Neuron (in vitro differentiated cells): ENCODE data around the gene SH3PXD2B.

Experiments
- H2AFZ ChIP-seq: one replicate; pipeline ENCODE4 v1.6.1; 2013; ENCODE audit warnings: low read depth, mild to moderate bottlenecking, inconsistent platforms, low read length, moderate library complexity
- H3K27me3 ChIP-seq: one replicate; pipeline ENCODE4 v1.6.1; 2013; ENCODE audit warnings: low read length; ENCODE audit not compliant: insufficient read depth
- H3K36me3 ChIP-seq: one replicate; pipeline ENCODE4 v1.6.1; 2013; ENCODE audit warnings: low read length; ENCODE audit not compliant: insufficient read depth
- H3K4me1 ChIP-seq: one replicate; pipeline ENCODE4 v1.6.1; 2013; ENCODE audit warnings: low read length; ENCODE audit not compliant: insufficient read depth
- H3K4me3 ChIP-seq: 2 replicates; pipeline ENCODE4 v1.5.1; 2013; ENCODE audit warnings: mild to moderate bottlenecking, low read length, moderate library complexity
- H3K9me3 ChIP-seq: one replicate; pipeline ENCODE4 v1.6.1; 2013; ENCODE audit warnings: low read length

The SH3PXD2B gene

GRCh38 chr5:172321593-172321992 lies 132.7 kb downstream of the SH3PXD2B start:
- peak overlapping the region; percentile 81 for H2AFZ ChIP-seq
- H3K9me3 ChIP-seq, result no peaks in the 10 kb centered on the region
- no peaks in the 10 kb centered on the region for H3K36me3 ChIP-seq
- H3K4me1 ChIP-seq, result no peaks in the 10 kb centered on the region
- no peak overlapping the region for H3K4me3 ChIP-seq
- no peaks in the 10 kb centered on the region for H3K27me3 ChIP-seq

DNA sequence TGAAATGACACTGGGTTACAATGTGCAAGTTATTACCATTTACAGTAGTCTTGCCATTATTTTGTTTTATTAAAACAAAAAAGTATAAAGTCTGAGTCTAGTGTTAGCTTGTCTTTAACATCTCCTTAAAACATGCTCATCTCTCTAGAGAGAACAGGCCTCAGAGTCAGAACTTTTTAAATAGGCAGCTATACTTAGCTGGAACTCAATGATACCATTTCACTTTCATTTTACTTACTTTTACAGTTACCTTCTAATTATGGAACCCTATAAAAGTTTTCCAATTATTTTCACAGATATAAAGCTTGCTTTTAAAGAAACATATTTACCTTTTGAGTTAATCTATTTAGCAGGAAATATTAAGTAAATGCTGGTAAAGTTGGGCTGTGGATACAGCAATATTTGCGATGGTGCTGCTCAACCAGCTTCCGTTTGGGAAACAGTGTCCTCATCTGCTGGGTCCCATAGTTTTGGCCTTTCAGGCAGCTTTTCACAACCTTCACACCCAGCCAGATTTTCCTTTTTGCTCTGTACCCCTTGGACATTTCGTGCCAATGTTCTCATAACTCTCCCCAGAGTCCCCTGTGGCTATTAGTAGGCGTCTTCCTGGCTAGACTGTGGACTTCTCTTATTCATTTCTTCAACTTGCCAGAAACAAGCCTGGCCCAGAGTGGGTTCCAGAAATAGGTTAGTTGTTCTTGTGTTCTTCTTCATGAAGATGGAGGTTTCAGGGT lies 134.4 kb downstream of the SH3PXD2B start:
- Histone ChIP-seq H3K4me3 (no peak overlapping the region), H3K4me1 (no peaks in the 10 kb centered on the region), H3K9me3 (no peaks in the 10 kb centered on the region), H3K36me3 (no peaks in the 10 kb centered on the region), H2AFZ (no peak overlapping the region), H3K27me3 (no peaks in the 10 kb centered on the region)

GRCh38 chr5:172315587-172316493 lies 138.5 kb downstream of the SH3PXD2B start:
- Histone ChIP-seq H3K4me3 (no peak overlapping the region), H2AFZ (no peak overlapping the region), H3K27me3 (no peaks in the 10 kb centered on the region), H3K4me1 (no peaks in the 10 kb centered on the region), H3K9me3 (no peaks in the 10 kb centered on the region), H3K36me3 (no peaks in the 10 kb centered on the region)

DNA sequence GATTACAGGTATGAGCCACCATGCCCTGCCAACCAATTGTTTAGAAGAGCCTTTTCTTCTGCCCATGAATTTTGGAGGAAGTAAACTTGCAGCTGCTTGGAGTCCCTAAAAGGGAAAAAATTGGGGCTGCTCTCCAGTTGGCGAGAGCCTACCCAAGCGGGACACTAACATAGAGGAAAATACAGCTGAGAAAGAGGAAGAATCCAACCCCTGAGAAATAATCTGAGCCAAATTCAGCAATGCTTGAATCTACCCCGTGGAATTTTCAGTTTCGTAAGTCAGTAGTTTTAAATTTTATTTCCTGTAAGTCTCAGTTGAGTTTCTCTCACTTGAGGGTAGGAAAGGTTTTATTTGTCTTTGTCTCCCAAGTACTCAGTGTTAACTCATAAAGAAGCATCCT lies 140.4 kb downstream of the SH3PXD2B start:
- no peak overlapping the region for H3K4me3 ChIP-seq
- H3K4me1 ChIP-seq, result no peaks in the 10 kb centered on the region
- no peaks in the 10 kb centered on the region for H3K36me3 ChIP-seq
- no peaks in the 10 kb centered on the region for H3K9me3 ChIP-seq
- H2AFZ ChIP-seq, result no peak overlapping the region
- no peaks in the 10 kb centered on the region for H3K27me3 ChIP-seq

- Histone ChIP-seq H3K4me3 (no peak overlapping the region), H3K27me3 (no peaks in the 10 kb centered on the region), H2AFZ (no peak overlapping the region), H3K36me3 (no peaks in the 10 kb centered on the region), H3K9me3 (no peaks in the 10 kb centered on the region), H3K4me1 (no peaks in the 10 kb centered on the region)
These were observed 142.0 kb downstream of the SH3PXD2B start for GRCh38 chr5:172312286-172312685.

DNA sequence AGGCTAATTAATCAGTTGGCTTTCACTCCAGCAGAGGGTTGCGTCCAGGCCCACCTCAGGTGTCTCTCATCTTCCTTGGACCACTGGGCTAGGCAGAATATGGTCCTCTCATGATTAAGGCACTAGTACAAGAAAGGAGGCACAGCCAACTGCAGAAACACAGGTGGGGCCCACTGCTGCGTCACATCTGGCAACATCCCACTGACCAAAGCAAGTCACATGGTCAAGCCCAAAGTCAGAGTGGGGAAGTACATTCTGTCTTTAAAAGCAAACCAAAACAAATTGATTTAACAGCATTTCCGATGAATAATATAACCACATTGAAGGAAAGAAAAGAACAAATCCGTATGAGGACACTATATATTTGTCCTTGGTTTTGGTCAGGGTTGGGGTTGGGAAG lies 142.7 kb downstream of the SH3PXD2B start:
- H2AFZ ChIP-seq, result no peak overlapping the region
- no peaks in the 10 kb centered on the region for H3K27me3 ChIP-seq
- no peaks in the 10 kb centered on the region for H3K4me1 ChIP-seq
- no peaks in the 10 kb centered on the region for H3K9me3 ChIP-seq
- no peak overlapping the region for H3K4me3 ChIP-seq
- H3K36me3 ChIP-seq, result no peaks in the 10 kb centered on the region

GRCh38 chr5:172311026-172311425 lies 143.3 kb downstream of the SH3PXD2B start:
- no peak overlapping the region for H3K4me3 ChIP-seq
- no peak overlapping the region for H2AFZ ChIP-seq
- no peaks in the 10 kb centered on the region for H3K9me3 ChIP-seq

GRCh38 chr5:172305380-172305779 lies 148.9 kb downstream of the SH3PXD2B start:
- H3K9me3 ChIP-seq, result no peaks in the 10 kb centered on the region
- H3K27me3 ChIP-seq, result no peaks in the 10 kb centered on the region
- H2AFZ ChIP-seq, result no peak overlapping the region
- H3K4me3 ChIP-seq, result no peak overlapping the region
- no peaks in the 10 kb centered on the region for H3K36me3 ChIP-seq
- H3K4me1 ChIP-seq, result peaks cover 8% of the 10 kb centered on the region

More at GRCh38 chr5:172311026-172311425, 143.3 kb downstream of the SH3PXD2B start:
- Histone ChIP-seq H3K36me3 (no peaks in the 10 kb centered on the region), H3K27me3 (no peaks in the 10 kb centered on the region), H3K4me1 (no peaks in the 10 kb centered on the region)

DNA sequence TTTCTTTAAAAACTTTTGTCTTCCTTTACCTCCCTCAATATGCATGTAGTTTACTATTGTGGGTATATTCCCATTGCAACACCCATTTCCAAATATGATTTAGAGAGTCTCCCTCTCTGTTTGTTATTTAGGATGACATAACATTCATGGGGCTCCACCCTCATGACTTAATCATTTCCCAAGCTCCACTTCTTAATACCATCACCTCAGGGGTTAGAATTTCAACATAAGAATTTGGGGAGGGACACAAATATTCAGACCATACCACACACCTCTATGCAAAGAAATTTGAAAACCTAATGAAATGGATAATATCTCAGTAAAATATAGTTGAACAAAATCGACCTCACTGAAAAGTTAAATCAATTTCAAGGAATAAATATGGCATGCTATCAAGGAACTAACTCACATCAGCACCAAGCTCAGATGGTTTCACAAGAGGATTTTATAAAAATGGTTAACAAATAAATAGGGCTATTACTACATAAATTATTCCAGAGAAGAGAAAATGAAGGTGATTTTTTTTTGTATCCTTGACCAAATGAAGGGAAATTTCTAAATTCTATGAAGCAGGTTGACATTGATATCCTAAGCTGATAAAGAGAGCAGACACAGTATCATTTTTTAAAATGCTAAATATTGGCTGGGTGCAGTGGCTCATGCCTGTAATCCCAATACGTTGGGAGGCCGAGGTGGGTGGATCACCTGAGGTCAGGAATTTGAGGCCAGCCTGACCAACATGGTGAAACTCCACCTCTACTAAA lies 150.6 kb downstream of the SH3PXD2B start:
- no peaks in the 10 kb centered on the region for H3K27me3 ChIP-seq

GRCh38 chr5:172303162-172303561 lies 151.2 kb downstream of the SH3PXD2B start:
- H3K9me3 ChIP-seq, result no peaks in the 10 kb centered on the region
- no peaks in the 10 kb centered on the region for H3K36me3 ChIP-seq
- peak overlapping the region; percentile 96 for H2AFZ ChIP-seq
- peak overlapping the region; percentile 50 for H3K4me3 ChIP-seq
- H3K4me1 ChIP-seq, result peaks cover 8% of the 10 kb centered on the region
- H3K27me3 ChIP-seq, result no peaks in the 10 kb centered on the region

More for the DNA sequence above, 150.6 kb downstream of the SH3PXD2B start:
- Histone ChIP-seq H2AFZ (peak overlapping the region; percentile 96), H3K9me3 (no peaks in the 10 kb centered on the region), H3K36me3 (no peaks in the 10 kb centered on the region), H3K4me3 (peak overlapping the region; percentile 50), H3K4me1 (peaks cover 8% of the 10 kb centered on the region)

- Histone ChIP-seq H3K4me1 (peaks cover 8% of the 10 kb centered on the region), H3K27me3 (no peaks in the 10 kb centered on the region), H3K4me3 (no peak overlapping the region), H3K9me3 (no peaks in the 10 kb centered on the region), H3K36me3 (no peaks in the 10 kb centered on the region), H2AFZ (no peak overlapping the region)
These were observed 152.1 kb downstream of the SH3PXD2B start for GRCh38 chr5:172302047-172302710.

DNA sequence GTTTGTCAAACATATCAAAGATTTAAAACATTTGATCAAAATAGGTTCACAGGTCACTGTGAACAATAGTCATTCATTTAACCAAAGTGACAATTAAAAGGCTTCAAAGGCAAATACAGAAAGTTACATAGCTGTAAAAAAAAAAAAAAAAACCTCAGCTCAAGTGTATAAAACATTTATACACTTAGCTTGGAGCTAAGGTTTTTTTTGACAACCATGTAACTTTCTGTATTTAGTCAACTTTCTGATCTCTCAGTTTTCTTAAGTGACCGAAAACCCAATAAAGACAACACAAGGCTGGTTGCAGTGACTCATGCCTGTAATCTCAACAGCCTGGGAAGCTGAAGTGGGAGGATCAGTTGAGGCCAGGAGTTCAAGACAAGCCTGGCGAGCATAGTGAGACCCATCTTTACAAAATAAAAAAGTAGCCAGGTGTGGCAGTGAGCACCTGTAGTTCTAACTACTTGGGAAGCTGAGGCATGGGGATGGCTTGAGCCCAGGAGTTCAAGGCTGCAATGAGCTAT lies 154.3 kb downstream of the SH3PXD2B start:
- Histone ChIP-seq H3K4me3 (no peak overlapping the region), H3K36me3 (no peaks in the 10 kb centered on the region), H3K9me3 (no peaks in the 10 kb centered on the region), H3K27me3 (no peaks in the 10 kb centered on the region), H3K4me1 (peaks cover 8% of the 10 kb centered on the region), H2AFZ (no peak overlapping the region)
